ENCODE results near the gene CA4.

Gene CA4

DNA sequence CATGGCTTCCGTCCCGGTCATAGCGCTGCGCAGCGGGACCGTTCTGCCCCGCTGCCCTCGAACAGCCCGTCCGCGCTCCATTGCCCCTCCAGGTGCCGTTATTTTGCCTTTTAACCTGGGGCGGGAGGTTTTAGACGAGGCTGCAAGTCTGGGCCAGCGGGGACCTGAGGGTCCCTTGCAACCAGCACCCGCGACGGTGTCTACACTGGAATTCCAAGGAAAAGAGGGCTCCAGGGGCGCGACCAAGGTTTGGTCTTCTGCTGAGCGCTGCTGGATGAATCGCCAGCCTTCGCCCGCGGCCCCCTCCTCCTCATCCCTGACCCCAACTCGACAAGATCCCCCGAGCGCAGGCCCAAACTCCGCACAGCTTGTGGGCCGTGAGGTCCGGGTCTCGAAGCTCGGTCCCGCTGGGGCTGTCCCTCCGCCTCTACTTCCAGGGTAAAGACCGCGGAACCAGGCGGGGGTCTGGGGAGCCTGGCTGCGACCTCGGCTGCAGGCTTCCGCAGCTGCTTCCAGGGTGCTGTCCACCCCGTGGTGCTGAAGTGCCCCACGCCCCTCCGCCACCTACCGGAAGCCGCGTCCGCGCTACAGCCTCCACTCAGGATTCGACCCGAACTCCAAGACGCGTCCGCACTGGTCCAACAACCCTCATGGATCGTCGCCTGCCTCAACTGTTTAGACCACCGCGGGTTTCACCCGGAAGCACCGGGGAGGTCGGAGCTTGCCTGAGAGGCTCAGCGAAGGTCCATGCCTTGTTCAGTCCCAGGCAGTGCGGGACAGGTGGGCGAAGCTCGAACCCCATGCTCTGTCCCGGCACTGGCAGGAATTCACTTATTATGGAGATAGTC, 10.1 kb upstream of the CA4 start:
- Mint-ChIP-seq H3K9me3 (no peaks in the 10 kb centered on the region), H3K27ac (no peak overlapping the region), H3K27me3 (peaks cover 74% of the 10 kb centered on the region), H3K4me3 (no peak overlapping the region), H3K4me1 (peaks cover 37% of the 10 kb centered on the region), H3K36me3 (ENCODE audit: low read depth) (no peaks in the 10 kb centered on the region)
- DNase-seq = peak; percentile 73
- no peak for ATAC-seq

GRCh38 chr17:60141111-60142018, 8.4 kb upstream of the CA4 start:
- Mint-ChIP-seq H3K27me3 (peaks cover 78% of the 10 kb centered on the region), H3K36me3 (ENCODE audit: low read depth) (no peaks in the 10 kb centered on the region), H3K4me1 (peaks cover 22% of the 10 kb centered on the region), H3K4me3 (no peak overlapping the region), H3K27ac (no peak overlapping the region), H3K9me3 (no peaks in the 10 kb centered on the region)
- ATAC-seq (no peak), DNase-seq (no peak)

- Mint-ChIP-seq H3K9me3 (no peaks in the 10 kb centered on the region), H3K4me3 (no peak overlapping the region), H3K27me3 (peaks cover 89% of the 10 kb centered on the region), H3K27ac (no peak overlapping the region), H3K4me1 (peaks cover 22% of the 10 kb centered on the region), H3K36me3 (ENCODE audit: low read depth) (no peaks in the 10 kb centered on the region)
- peak; percentile 84 for ATAC-seq
- DNase-seq = peak; percentile 86
These were observed 6.8 kb upstream of the CA4 start for GRCh38 chr17:60142872-60143499.

GRCh38 chr17:60145006-60145935, 4.5 kb upstream of the CA4 start:
- H3K27ac Mint-ChIP-seq = no peak overlapping the region
- no peak overlapping the region for H3K4me3 Mint-ChIP-seq
- H3K4me1 Mint-ChIP-seq = peaks cover 21% of the 10 kb centered on the region
- no peaks in the 10 kb centered on the region for H3K36me3 Mint-ChIP-seq (ENCODE audit: low read depth)
- H3K9me3 Mint-ChIP-seq = no peaks in the 10 kb centered on the region
- peaks cover 91% of the 10 kb centered on the region for H3K27me3 Mint-ChIP-seq
- DNase-seq (no peak), ATAC-seq (no peak)

GRCh38 chr17:60146206-60146605, 3.6 kb upstream of the CA4 start:
- ATAC-seq (no peak), DNase-seq (no peak)
- peaks cover 23% of the 10 kb centered on the region for H3K4me1 Mint-ChIP-seq
- no peak overlapping the region for H3K27ac Mint-ChIP-seq
- H3K4me3 Mint-ChIP-seq = no peak overlapping the region
- H3K9me3 Mint-ChIP-seq = no peaks in the 10 kb centered on the region
- H3K36me3 Mint-ChIP-seq (ENCODE audit: low read depth) = no peaks in the 10 kb centered on the region
- H3K27me3 Mint-ChIP-seq = peaks cover 89% of the 10 kb centered on the region

GRCh38 chr17:60147553-60148223, 2.1 kb upstream of the CA4 start:
- no peak for DNase-seq
- Mint-ChIP-seq H3K27ac (no peak overlapping the region), H3K4me3 (no peak overlapping the region), H3K27me3 (peaks cover 87% of the 10 kb centered on the region), H3K4me1 (peaks cover 26% of the 10 kb centered on the region), H3K36me3 (ENCODE audit: low read depth) (no peaks in the 10 kb centered on the region), H3K9me3 (no peaks in the 10 kb centered on the region)
- no peak for ATAC-seq

DNA sequence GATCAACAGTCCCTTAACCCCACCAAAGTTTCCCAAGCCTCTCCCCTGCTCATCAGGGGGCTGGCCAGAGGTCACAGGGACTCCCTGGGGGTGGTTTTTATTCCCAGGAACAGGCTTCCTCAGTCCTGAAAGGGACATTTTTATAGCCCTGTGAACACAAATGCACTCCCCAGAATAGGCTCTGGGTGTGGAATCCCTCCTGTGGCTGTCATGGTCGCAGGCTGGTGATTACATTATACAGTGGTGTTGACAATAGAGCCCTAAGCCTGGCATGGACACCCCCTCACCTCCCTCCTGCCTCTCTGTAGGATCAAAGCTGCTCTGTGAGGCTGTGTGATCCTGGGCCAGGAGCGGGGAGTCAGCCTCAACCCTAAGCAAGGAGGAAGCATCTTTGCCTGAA, 1.4 kb upstream of the CA4 start:
- Mint-ChIP-seq H3K27me3 (peaks cover 86% of the 10 kb centered on the region), H3K9me3 (no peaks in the 10 kb centered on the region), H3K4me1 (peaks cover 19% of the 10 kb centered on the region), H3K4me3 (no peak overlapping the region), H3K36me3 (ENCODE audit: low read depth) (no peaks in the 10 kb centered on the region), H3K27ac (no peak overlapping the region)
- no peak for DNase-seq
- no peak for ATAC-seq

DNA sequence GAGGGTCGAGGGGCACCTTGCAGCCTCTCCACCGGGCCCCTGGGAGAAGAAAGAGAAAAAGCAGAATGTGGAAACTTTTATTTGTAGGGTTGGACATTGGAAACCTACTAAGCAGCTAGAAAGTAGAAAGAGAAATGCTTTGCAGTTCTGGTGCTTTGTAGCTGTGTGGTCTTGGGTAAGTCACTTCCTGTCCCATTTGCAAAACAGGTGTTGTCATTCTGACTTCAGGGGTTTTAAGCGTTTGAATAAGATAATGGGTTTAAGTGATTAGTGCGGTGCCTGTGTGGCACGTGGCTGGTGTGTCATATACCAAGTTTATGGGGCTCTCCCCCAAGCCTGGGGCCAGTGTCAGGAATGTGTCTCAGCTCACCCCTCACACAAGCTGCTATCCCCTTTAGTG, 1.6 kb downstream of the CA4 start:
- peaks cover 14% of the 10 kb centered on the region for H3K4me1 Mint-ChIP-seq
- no peaks in the 10 kb centered on the region for H3K9me3 Mint-ChIP-seq
- no peak for DNase-seq
- no peak overlapping the region for H3K4me3 Mint-ChIP-seq
- peaks cover 67% of the 10 kb centered on the region for H3K27me3 Mint-ChIP-seq
- ATAC-seq = peak; percentile 71
- no peak overlapping the region for H3K27ac Mint-ChIP-seq
- no peaks in the 10 kb centered on the region for H3K36me3 Mint-ChIP-seq (ENCODE audit: low read depth)

- Mint-ChIP-seq H3K9me3 (no peaks in the 10 kb centered on the region), H3K4me1 (peaks cover 14% of the 10 kb centered on the region), H3K27me3 (peaks cover 49% of the 10 kb centered on the region), H3K4me3 (no peak overlapping the region), H3K36me3 (ENCODE audit: low read depth) (no peaks in the 10 kb centered on the region), H3K27ac (no peak overlapping the region)
- ATAC-seq = no peak
- no peak for DNase-seq
These were observed 4.0 kb downstream of the CA4 start for GRCh38 chr17:60153606-60154390.

GRCh38 chr17:60154616-60155426, 5.0 kb downstream of the CA4 start:
- no peak overlapping the region for H3K4me3 Mint-ChIP-seq
- ATAC-seq (no peak), DNase-seq (no peak)
- no peak overlapping the region for H3K27ac Mint-ChIP-seq
- no peaks in the 10 kb centered on the region for H3K36me3 Mint-ChIP-seq (ENCODE audit: low read depth)
- no peaks in the 10 kb centered on the region for H3K9me3 Mint-ChIP-seq
- peaks cover 44% of the 10 kb centered on the region for H3K27me3 Mint-ChIP-seq
- H3K4me1 Mint-ChIP-seq = peaks cover 9% of the 10 kb centered on the region

DNA sequence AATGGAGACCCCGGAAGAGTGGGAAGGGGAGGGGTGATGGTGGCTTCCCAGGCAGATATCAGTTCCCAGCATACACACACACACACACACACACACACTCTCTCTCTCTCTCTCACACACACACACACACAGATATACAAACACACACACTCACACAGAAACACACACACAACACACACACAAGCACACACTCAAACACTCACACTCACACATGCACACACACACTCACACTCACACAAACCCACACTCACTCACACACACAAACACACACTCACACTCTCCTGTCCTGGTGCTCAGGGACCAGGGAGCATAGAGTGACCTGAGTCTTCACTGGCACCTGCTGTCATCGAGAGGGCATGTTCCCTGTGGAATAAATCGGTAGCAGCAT, 5.6 kb downstream of the CA4 start:
- H3K9me3 Mint-ChIP-seq = no peaks in the 10 kb centered on the region
- DNase-seq = no peak
- H3K4me1 Mint-ChIP-seq = peaks cover 9% of the 10 kb centered on the region
- peaks cover 46% of the 10 kb centered on the region for H3K27me3 Mint-ChIP-seq
- ATAC-seq = no peak
- H3K27ac Mint-ChIP-seq = no peak overlapping the region
- H3K4me3 Mint-ChIP-seq = no peak overlapping the region
- H3K36me3 Mint-ChIP-seq (ENCODE audit: low read depth) = no peaks in the 10 kb centered on the region

DNA sequence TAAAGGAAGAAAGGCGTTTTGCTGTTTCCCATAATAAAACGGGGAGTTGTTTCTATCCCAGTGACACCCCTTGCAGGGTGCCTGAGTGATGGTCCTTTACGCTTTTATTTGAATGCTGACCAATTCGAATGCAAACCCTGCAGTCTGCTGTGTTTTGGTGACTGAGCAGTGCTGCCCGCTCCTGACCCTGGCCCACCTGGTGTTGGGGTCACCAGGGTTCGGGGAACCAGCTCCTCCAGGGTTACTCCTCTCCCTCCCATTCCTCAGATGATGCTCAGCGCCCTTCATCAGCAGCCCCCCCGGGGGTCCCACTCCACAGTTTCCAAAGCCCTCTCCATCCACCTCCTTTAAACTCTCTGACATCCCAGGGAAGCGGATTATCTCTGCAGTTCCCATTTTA, 6.0 kb downstream of the CA4 start:
- no peak for ATAC-seq
- H3K36me3 Mint-ChIP-seq (ENCODE audit: low read depth) = no peaks in the 10 kb centered on the region

More for the DNA sequence above, 6.0 kb downstream of the CA4 start:
- Mint-ChIP-seq H3K4me3 (no peak overlapping the region), H3K4me1 (peaks cover 8% of the 10 kb centered on the region), H3K27me3 (peaks cover 43% of the 10 kb centered on the region), H3K27ac (no peak overlapping the region), H3K9me3 (no peaks in the 10 kb centered on the region)
- DNase-seq = no peak
